Central memory CD8-positive, alpha-beta T cell (primary cell): ENCODE results near the gene POMT2.

Experiments used
- ATAC-seq: fragments of 150-1000 bp; cut with Tn5 transposase; replicated peaks from 2 replicates; pipeline ENCODE4 v1.10.0; 2022; ENCODE audit warnings: mild to moderate bottlenecking, moderate FRiP score, moderate number of reproducible peaks; ENCODE audit not compliant: poor library complexity, severe bottlenecking; ENCODE audit errors: extremely low read depth
- DNase-seq, 2 donors: peaks; one replicate each; pipeline ENCODE4 v3.0.0; 2021; ENCODE audit warnings: low spot score in 2 of 2
- H3K27ac Mint-ChIP-seq: one replicate; pipeline ENCODE4 v1.8.0; 2022; ENCODE audit warnings: low read depth, mild to moderate bottlenecking, moderate library complexity, mixed read lengths
- H3K27me3 Mint-ChIP-seq: one replicate; pipeline ENCODE4 v1.8.0; 2022; ENCODE audit warnings: mixed read lengths
- H3K36me3 Mint-ChIP-seq: one replicate; pipeline ENCODE4 v1.8.0; 2022; ENCODE audit warnings: mild to moderate bottlenecking, moderate library complexity, mixed read lengths; ENCODE audit not compliant: insufficient read depth
- H3K4me1 Mint-ChIP-seq: one replicate; pipeline ENCODE4 v1.8.0; 2022; ENCODE audit warnings: mixed read lengths
- H3K4me3 Mint-ChIP-seq: one replicate; pipeline ENCODE4 v1.8.0; 2022; ENCODE audit warnings: mild to moderate bottlenecking, moderate library complexity, mixed read lengths
- H3K9me3 Mint-ChIP-seq: one replicate; pipeline ENCODE4 v1.8.0; 2022; ENCODE audit warnings: mixed read lengths

POMT2 gene

DNA sequence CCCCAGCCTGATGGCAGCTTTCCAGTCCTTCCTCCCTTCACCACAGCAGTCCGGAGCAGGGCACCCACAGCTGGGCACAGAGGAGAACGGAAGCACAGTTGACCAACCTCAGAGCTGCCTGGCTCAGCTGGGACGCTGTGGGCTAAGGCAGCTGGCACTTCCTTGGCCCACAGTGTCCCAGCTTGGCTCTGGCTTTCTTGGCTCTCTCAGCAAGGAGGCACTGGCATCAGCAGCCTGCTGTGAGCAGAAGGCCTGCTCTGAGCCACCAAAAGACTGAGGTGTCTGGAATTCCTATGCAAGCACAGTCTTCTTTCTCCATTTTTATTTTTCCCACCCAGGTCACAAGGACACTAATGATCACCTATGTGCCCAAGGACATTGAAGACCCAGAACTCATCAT is 82.3 kb downstream of the POMT2 start:
- no peaks in the 10 kb centered on the region for H3K4me1 Mint-ChIP-seq
- H3K9me3 Mint-ChIP-seq: no peaks in the 10 kb centered on the region
- no peak overlapping the region for H3K27ac Mint-ChIP-seq
- ATAC-seq (no peak), DNase-seq (no peak)
- no peaks in the 10 kb centered on the region for H3K27me3 Mint-ChIP-seq
- peaks cover 2% of the 10 kb centered on the region for H3K36me3 Mint-ChIP-seq
- no peak overlapping the region for H3K4me3 Mint-ChIP-seq

DNA sequence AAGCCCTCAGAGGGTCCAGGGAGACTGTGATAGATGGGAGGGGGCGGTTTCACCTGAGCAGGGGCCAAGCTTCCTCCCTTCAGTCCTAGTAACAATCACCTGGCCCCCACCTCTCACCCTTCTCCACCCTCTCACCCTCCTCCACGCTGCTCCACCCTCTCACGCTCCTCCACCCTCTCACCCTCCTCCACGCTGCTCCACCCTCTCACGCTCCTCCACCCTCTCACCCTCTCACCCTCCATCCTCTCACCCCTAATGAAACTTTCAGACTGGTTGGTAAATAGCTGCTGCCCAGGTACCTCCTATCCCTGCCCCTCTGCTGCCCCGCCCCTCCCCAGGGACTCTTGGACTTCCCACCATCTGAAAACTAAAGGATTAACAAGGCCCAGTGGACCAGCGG is 83.9 kb downstream of the POMT2 start:
- Mint-ChIP-seq H3K4me3 (no peak overlapping the region), H3K27me3 (no peaks in the 10 kb centered on the region), H3K4me1 (no peaks in the 10 kb centered on the region), H3K27ac (no peak overlapping the region), H3K36me3 (peaks cover 2% of the 10 kb centered on the region), H3K9me3 (no peaks in the 10 kb centered on the region)
- DNase-seq (no peak), ATAC-seq (no peak)

DNA sequence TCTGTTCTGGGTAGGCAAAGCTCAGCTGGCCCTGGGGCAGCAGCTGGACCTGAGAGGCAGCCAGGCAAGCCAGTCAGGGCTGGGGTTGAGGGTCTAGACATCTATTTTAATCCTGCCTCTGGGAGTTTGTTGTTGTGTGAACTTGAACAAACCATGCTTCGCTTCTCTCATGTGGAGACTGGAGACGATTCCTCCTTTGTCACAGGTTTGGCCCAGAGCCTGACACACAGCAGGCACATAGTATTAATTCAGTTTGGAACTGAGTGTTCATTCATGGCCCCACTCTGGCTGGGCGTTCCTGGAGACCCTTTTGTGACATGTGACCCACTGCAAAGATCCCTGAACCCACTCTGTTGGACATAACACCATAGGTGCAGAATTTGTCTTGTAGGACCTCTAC is 89.0 kb downstream of the POMT2 start:
- no peaks in the 10 kb centered on the region for H3K9me3 Mint-ChIP-seq
- DNase-seq: no peak
- no peak overlapping the region for H3K27ac Mint-ChIP-seq
- no peak overlapping the region for H3K4me3 Mint-ChIP-seq
- H3K4me1 Mint-ChIP-seq: no peaks in the 10 kb centered on the region
- ATAC-seq: no peak
- H3K36me3 Mint-ChIP-seq: no peaks in the 10 kb centered on the region
- no peaks in the 10 kb centered on the region for H3K27me3 Mint-ChIP-seq

DNA sequence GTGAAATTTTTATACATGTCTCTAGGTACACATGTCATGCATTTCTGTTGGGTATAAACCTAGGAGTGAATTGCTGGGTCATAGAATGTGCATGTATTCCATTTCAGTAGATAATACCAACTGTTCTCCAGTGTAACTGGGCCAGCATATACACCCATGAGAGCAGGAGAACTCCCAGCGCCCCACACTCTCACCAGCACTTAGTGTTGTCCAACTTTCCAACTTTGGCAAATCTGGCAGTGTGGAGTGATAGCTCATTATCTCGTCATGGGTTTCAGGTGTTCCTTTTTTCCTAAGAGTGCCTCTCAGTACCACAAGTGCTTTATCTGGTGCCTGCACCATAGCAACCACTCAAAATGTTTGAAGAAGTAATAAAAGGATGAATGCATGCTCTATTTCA is 89.8 kb downstream of the POMT2 start:
- no peaks in the 10 kb centered on the region for H3K27me3 Mint-ChIP-seq
- DNase-seq: no peak
- no peak overlapping the region for H3K4me3 Mint-ChIP-seq
- no peak for ATAC-seq
- no peaks in the 10 kb centered on the region for H3K4me1 Mint-ChIP-seq
- no peaks in the 10 kb centered on the region for H3K9me3 Mint-ChIP-seq
- no peaks in the 10 kb centered on the region for H3K36me3 Mint-ChIP-seq
- no peak overlapping the region for H3K27ac Mint-ChIP-seq

DNA sequence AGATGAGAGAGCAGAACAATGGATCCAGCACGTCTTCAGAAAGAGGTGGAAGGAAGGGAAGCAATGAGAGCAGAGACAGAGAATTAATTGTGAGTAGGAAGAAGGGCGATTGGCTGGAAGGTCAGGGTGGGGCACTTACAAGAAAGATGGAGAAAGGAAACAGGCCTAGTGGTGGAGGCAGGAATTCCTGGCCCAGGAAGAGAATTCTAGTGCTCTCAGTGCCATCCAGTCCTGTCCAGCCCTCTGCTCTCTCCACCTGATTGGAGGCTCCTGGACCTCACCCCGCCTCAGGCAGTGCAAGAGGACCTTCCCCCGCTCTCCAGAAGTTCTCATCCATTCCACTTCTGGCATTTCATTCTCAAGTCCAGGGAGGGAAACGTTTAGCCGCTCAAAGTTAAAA is 92.6 kb downstream of the POMT2 start:
- DNase-seq: no peak
- H3K27me3 Mint-ChIP-seq: no peaks in the 10 kb centered on the region
- no peaks in the 10 kb centered on the region for H3K36me3 Mint-ChIP-seq
- ATAC-seq: no peak
- no peak overlapping the region for H3K4me3 Mint-ChIP-seq
- no peak overlapping the region for H3K27ac Mint-ChIP-seq
- H3K4me1 Mint-ChIP-seq: no peaks in the 10 kb centered on the region
- H3K9me3 Mint-ChIP-seq: no peaks in the 10 kb centered on the region

DNA sequence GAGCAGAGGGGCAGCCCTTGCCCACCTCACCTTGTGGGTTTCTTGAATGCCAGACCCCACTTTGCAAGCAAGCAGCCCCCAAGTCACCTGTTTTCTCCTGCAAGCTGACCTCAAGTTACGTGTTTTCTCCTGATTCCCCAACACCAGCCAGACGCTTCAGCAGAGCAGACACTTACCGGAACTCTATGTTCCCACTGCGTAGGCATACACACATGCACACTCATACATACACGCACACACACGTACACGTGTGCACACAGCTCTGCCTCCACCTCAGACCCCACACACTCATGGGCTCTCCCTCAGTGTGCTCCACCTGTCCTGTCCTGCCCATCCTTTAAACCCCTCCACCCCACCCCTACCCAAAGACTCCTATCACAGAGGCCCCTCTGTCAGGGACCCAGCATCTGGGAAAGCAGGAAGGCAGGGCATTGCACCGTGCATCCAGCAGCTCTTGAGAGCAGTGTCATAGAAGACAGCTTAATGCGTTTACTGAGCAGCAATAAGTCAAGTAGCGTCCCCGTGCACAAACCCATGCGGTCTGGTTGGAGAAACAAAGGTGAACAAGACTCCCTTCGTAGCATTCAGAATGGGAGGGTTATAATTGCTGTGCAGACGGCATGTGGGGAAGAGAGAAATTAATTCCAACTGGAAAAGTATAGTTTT is 94.7 kb downstream of the POMT2 start:
- DNase-seq (no peak), ATAC-seq (no peak)
- no peak overlapping the region for H3K27ac Mint-ChIP-seq
- H3K4me1 Mint-ChIP-seq: peaks cover 9% of the 10 kb centered on the region
- peaks cover 4% of the 10 kb centered on the region for H3K9me3 Mint-ChIP-seq
- H3K36me3 Mint-ChIP-seq: no peaks in the 10 kb centered on the region
- no peaks in the 10 kb centered on the region for H3K27me3 Mint-ChIP-seq
- H3K4me3 Mint-ChIP-seq: no peak overlapping the region

DNA sequence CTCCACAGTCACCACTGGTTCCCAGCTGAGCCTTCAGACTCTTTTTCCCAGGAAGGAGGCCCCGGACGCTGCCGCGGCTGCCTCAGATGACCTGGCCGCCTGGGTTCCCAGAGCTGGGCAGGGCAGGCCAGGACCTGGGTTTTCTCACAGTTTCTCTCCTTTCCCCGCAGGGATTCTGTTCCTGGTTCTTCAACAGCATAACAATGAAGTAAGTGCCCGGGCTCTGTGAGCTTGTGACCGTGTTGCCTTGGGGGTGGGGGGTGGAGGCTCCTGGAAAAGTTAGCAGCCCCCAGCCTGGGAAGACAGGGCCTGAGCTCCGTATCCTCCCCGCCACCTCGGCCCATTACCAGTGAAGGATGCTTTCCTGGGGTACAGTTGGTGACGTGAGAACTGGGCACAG is 95.4 kb downstream of the POMT2 start:
- no peak overlapping the region for H3K4me3 Mint-ChIP-seq
- H3K4me1 Mint-ChIP-seq: peaks cover 9% of the 10 kb centered on the region
- no peak overlapping the region for H3K27ac Mint-ChIP-seq
- H3K36me3 Mint-ChIP-seq: no peaks in the 10 kb centered on the region
- ATAC-seq (no peak), DNase-seq (no peak)
- H3K9me3 Mint-ChIP-seq: peaks cover 4% of the 10 kb centered on the region
- H3K27me3 Mint-ChIP-seq: no peaks in the 10 kb centered on the region
